GOT3 (cell line): ENCODE data around the gene CCNY.

Experiments used
- DNase-seq: peaks from one replicate; lab custom pipeline; 2025; ENCODE audit warnings: mixed read lengths; lab: John Stamatoyannopoulos, UW

The CCNY gene

DNA sequence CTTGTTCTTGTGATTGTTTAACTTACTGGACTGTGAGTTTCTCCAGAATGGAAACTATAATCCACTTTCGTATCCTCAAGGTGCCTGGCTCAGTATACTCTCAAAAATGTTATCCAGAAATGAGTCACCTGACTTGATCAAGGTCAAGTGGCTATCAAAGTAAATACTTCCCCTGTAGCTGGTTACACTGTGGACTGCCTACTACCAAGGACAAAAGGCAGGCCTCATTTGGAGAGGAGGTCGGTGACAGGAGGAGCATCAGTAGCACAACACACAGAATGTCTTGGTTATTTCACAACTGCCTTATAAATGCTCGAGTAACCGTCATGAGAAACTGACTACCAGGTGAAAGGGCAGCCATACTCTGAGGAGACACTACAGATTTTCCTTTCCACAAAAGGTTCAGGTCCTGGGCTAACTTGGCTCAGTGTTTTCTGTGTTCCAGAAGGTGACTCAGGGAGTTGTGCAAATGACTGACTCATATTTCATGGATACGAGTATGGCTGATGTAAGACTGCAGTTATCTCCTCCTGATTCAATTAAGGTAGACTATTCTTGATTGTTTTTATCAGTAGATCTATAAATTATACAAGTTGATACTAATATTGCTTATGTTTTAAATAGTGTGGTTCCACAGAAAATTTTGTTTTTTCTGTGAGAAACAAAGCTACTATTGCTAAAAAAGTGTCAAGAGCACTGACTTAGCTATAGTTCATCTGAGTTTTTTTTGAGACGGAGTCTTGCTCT is 4.2 kb upstream of the CCNY start:
- DNase-seq: no peak

DNA sequence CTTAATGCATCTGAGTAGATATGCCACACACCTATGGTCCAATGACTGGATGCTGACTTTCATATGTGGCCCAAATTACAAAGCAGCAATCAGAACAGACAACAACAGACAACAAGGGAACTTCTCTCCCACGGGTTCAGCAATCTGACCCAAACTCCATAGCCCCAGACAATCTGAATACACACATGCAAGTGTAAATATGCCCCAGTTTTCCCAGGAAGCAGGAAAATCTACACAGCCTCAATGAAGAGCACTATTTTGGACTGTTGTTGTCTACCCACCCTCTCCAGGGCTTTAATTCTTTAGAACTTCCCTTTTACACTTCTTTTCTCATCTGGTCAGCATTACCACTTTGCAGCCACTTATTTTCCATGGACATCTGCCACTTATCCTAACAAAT is 2.0 kb upstream of the CCNY start:
- DNase-seq: no peak

DNA sequence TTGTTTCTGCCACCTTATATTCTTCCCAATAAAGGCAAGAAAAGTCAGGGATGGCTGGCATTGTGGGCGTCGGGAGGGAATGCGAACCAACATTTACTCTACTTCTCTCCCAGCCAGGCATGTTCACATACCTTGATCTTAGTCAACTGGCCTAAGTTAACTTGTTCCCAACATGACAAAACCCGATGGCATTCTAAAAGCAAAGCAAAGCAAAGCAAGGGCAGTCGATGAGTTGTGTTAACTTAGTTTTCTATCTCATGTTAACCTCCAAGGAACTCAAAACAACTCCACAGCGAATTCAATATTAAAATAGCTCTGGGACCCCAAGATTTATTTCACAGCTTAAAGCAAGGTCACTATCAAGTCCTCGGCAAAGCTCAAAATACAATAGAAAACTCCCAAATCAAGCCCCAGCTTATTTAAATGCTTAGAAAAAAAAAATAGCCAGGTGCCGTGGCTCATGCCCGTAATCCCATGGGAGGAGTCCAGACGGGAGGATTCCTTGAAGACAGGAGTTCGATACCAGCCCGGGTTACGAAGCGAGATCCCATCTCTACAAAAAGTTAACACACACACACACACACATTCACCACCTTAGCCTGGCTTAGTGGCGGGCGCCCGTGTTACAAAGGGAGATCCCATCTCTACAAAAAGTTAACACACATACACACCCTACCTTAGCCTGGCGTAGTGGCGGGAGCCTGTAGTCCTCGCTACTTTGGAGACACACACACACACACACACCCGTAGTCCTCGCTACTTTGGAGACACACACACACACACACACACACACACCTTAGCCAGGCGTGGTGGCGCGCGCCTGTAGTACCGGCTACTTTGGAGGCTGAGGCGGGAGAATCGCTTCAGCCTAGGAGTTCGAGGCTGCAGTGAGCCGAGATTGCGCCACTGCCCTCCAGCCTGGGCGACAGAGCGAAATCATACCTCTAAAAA is 901 bp upstream of the CCNY start:
- DNase-seq: no peak

DNA sequence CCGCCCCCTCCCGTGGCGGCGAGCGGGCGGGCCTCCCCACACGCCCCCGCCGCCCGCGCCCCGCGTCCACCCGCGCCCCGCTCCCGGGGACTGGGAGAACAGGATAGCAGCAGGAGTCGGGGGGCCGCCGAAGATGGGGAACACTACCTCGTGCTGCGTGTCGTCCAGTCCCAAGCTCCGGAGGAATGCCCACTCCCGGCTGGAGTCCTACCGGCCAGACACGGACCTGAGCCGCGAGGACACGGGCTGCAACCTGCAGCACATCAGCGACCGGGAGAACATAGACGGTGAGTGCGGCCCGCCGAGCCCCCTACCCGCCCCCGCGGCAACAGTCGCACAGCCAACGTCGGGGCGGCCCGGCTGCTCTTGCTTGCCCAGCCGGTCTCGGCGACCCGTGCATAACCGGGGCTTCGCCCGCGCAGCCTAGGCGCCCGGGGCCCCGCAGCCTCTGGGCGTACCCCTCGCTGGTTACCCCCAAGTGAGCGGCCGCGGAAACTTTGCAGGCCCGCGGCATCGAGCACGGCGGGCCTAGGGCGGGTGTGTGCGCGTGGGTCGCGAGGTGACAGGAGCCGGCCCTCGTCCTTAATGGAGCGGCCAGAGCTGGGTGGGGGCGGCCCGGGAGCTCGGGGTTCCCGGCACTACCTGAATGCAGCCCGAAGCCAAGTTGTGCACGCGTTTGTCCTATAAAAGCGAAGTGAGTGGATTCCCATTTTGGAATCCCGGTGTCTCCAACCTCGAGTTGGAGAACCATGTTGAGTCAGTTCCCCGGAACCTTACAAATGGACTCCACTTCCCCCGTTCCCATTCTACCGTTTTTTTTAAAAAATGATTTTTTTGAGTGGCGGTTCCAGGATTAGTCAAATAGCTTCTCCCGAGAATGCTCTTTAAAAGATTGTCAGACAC is 863 bp downstream of the CCNY start:
- no peak for DNase-seq

DNA sequence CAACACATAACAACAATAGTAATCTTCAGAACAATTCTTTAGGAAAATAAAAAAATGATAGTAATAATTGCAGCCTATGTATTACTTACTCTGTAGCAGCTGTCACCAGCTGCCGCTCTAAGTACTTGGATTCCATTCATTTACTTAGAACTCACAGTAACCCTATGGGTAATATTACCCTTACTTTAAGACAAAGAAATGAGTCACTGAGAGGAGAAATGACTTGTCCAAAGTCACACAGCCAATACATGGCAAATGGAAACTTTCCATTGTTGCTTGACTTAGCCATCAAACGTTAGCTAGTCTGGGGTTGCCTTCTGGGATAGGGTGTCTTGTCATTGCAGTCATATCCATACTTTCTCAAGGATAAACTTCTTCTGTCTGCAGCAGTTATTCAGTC is 3.6 kb downstream of the CCNY start:
- DNase-seq: no peak

DNA sequence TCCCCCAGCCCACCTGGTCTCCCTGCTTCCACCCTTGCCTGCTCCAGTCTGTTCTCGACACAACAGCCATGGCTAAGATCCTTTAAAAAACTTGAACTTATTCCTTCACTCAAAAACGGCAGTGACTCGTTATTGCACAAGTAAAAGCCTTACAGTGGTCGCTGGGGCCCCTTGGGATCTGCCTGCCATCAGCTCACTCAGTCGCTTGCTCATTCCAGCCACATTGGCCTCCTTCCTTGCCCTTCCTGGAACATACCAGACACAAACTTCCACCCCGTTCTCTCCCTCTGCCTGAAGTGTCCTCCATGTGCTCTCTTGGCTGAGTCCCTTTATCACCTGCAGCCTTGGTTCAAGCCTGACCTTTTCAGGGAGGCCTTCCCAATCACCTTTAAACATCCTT is 4.7 kb downstream of the CCNY start:
- no peak for DNase-seq

DNA sequence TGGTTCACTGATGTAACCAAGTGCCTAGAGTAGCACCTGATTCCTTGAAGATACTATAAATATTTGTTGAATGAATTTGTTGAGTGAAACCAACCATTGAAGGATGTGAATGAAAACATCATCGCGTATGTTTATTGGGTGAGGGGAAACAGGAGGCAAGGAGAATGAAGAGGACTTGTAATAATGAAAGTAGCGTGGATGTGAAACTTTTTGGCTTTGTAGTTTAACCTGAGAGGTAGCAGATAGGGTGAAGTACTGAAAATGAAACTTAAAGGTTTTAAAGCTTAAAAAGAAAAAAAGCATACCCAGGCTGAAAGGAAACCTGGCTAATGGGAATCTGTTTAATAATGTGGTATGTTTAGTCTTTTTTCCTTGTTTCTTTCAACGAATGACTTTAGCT is 5.2 kb downstream of the CCNY start:
- no peak for DNase-seq

DNA sequence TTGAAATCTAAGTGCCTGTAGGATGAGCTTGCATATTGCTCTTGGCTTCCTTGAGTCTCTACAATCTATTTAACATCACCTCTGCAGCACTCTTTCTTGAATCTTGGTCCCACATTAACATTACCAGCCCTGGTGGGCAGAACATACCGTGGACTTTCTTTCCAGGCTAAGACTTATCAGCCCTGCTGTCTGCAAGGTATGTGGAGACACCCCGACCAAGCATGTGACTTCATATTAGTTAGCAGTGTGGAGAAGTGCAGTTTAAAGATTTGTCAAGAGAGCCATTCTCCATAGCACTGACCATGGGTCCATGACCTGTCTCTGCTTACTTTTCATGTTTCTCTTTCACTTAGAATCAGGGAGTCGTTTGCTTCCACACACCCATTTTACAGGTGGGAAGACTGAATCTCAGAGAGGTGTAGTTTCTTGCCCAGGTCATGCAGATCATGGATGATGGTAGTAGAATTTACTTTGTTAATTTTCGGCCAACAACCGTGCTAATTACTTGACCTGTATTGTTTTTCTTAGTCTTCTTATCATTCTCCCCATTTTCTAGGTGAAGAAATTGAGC is 6.0 kb downstream of the CCNY start:
- no peak for DNase-seq

DNA sequence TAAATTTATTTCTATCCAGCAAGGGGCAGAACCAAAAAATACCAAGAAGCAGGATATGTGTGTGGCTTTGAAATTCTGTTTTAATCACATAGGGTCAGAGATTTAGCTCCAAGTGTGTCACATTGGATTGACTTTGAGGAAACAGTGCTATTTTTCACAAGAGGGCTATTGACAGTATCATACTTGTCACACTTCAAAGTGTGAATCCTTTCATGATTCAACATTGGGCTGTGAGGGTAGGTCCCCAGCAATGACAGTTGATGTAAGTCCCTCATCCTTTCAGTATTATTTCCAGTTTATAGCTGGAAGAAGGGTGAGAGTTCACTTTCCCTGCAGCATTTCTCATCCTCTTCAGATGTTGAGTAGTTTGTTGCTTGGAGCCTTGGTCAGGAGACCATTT is 7.4 kb downstream of the CCNY start:
- DNase-seq: no peak

DNA sequence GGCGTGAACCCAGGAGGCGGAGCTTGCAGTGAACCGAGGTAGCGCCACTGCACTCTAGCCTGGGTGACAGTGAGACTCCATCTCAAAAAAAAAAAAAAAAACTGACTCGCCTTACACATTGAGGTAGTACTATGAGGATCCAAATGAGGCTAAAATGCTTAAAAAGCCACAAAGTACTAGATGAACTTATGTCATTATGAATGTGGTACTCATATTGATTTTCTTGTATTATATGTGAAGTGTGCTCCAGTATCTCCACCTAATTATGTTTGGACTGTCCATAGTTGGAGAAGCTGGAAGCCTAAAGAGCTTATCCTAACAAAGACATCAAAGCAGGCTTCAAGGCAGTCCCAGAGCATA is 9.1 kb downstream of the CCNY start:
- no peak for DNase-seq

DNA sequence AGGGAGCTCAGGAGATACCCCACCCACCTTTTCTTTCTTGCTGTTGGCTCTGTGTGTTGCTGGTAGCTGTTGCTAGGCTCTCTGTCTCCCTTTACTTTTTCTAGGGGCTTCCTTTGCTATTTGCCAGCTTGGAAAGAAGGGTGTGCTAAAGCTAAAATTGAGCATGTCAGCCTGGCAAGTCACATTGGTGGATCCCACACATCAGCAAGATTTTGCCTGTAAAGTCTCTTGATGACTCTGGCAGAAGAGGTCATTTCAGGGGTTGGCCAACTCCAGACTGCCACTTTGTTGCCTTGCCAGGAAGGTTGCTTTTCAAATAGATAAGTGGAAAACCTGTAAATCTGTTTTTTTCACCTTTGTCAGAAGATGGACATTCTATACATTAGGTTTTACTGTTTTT is 9.9 kb downstream of the CCNY start:
- no peak for DNase-seq

DNA sequence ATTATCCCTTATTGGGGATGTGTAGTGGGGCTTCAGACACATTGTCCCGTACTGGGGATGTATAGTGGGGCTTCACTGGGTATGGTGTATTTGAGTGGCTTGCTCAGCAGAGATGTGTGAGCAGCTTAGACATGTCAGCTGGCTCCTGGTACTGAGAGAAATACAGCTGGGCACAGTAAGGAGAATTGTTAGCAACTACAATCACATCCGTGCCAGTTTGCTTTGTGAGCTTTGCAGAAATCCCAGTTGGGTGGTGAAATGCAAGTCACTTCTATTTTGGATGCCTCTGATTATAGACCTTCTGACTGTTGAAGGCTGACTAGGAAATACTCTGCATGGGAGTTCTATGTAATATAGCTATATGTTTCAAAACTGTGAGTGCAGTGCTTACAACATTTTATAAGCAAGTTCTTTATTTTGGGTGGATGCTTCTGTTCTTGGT is 10.8 kb downstream of the CCNY start:
- DNase-seq: no peak

DNA sequence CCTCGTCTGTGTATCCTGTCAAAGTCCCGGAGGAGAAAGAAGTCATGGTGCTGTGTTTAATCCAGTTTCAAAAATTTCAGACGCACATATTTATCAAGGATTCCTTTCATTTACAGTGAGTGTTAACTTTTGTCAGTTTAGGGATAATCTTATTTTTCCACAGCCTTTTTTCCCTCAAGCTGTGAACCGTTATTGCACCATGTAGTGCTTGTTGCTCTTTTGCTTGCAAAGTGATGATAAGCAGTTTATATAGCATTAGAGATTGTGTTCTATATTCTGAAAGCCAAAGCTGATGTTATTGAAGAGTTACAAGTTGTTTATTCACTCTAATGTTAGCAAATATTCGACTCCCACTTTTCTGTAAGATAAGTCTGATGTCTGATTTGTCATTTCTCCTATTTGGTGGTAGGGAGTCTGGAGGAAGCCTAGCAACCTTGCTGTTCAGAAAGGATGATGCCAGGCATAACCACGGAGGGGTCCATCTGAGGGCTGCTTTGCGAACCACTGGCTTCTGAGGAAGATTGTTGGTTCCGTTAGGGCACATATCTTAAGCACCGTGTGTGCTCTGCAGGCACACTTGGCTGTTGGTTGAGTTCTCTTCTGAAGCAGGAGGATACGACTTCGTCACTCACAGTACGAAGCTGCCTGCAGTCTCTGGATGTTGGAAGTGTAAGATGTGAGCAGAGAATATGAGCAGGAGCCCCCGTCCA is 11.7 kb downstream of the CCNY start:
- DNase-seq: no peak

DNA sequence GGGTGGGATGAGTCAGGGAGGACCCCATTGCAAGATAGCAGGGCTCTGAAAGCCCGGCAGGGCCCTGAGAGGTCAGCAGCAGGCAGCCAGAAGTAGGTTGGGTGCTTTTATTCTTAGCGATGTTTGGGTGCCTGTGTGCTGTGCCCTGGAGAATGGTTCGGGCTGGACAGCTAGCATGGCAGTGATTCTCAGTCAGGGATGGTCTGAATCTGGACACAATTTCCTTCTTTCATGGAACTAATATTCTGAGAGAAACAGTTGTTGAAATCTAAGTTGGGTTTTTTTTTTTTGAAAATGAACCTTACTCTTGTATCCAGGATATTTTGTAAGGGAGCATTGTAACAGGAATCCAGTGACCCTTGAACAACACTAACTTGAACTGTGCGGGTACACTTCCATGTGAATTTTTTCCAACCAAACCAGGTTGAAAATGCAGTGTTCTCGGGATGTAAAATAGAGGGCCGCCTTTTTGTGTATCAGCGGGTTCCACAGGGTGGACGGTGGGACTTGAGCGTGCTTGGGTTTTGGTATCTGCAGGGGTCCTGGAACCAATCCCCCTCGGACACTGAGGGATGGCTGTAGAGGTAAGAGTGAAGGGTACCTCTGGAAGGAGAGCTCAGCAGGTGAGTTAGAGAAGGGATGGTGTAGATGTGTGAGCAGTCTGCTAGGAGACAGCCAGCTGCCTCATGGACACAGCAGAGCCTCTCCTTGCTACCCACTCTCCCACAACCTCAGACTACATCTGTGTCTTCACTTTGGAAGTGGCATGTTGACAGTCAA is 12.5 kb downstream of the CCNY start:
- no peak for DNase-seq

DNA sequence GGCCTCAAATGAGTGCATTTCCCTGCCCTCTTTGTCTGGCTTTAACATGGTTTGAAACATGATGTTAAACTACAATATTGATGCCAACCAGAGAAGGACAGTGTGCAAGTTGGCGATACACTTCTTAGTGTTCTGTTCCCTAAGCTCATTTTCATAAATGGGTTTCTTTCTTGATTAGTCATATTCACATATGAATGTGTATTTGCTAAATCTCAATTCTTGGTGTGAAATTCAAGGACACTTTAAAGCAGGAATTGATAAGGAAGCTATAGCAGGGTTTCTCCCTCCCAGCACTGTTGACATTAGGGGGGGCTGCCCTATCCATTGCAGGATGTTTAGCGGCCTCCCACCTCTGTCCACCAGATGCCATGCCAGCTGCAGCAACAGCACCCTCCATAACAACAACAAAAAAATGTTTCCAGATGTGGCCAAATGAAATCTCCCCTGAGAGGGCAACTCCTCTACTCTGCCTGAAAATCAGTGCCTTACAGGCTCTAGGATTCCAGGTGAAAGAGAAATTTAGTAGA is 13.1 kb downstream of the CCNY start:
- no peak for DNase-seq

DNA sequence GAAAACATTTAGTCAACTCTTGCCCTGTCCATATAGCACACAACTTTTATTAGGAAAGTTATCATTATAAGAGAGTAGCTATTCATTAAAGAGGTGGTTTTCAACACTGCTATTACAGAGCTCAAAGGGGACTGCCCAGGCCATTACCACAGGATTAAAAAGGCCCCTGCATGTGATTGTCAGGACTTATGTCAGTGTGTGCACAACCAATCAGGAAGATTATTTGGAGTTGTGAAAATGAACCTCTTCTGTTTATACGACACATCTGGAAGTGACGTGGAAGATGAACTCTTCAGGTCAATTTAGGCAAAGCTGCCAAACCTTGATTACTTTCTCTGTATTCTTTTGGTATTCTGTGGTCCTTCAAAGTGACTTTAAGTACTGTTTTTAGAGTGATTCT is 14.7 kb downstream of the CCNY start:
- DNase-seq: no peak

DNA sequence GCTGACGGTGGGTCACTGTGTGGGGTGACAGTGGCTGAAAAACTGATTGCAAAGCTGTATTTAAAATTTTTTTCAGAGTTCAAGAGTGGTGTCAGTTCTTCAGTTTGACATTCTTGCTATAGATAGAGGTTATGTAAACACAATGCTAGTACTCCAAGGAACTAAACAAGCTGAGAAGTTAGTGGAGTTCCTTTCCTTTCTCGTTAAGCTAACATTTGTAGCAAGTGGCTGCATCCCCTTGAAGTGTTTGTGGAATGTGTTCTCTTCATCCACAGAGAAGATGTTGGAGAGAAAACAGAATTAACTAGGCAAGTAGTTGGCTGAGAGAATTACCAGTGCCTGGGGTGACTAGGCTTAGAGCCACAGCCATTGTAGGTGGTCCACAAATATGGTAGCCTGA is 15.8 kb downstream of the CCNY start:
- DNase-seq: no peak

DNA sequence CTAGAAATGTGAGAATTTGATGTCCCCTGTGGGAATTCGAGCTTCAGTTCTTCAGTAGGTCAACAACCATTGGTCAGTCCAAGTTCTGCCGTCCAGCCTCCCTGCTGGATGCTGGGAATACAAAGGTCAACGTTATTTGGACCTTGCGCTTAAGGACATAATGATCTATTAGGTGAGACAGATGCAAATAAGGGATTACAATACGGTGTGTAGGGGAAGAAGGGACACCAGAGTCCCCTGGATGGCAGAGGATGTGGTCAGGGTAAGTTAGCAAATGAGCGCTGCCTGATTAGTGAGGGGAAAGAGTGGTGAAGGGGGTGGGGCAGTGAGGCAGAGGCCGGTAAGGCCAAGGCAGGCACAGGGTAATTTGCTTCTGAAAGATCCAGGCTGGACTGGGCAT is 16.2 kb downstream of the CCNY start:
- no peak for DNase-seq

DNA sequence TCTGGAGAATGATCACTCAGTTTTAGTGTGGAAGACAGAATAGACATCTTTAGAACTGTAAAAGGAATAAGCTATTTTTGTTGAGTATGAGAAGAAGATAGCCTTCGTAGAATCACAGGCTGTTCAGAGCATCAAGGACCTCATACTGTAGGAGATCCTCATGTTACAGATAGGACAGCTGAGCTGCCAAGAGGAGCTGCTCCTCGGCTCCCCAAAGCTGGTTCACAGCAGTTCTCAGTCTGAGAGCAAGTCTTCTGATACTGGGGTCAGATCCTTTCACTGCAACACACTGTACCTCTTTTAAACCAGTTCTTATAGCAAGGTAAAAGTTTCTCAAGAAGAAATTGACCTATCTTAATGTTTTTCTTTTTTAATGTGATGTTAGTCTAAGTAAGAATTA is 17.1 kb downstream of the CCNY start:
- no peak for DNase-seq

DNA sequence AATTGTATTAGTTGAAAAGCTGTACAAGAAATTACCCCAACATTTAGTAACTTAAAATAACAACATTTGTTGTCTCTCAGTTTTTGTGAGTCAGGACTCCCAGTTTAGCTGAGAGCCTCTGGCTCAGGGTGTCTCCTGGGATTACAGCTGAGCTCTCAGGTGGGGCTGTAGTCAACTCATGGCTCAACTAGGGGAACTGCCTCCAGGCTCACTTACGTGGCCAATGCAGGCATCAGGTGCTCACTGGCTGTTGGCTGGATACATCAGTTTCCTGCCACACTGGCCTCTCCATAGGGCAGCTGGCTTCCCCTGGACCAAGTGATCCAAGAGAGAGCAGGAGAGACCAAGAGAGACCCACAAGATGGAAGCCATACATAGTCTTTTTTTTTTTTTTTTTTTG is 17.5 kb downstream of the CCNY start:
- DNase-seq: no peak
